GM21515 (cell line): ENCODE results near the gene ACTG2.

Experiments
- ATAC-seq: cut with Tn5 transposase; IDR thresholded peaks from one replicate; pipeline ENCODE4 v1.9.1; 2021; ENCODE audit not compliant: unreplicated experiment

Gene ACTG2

DNA sequence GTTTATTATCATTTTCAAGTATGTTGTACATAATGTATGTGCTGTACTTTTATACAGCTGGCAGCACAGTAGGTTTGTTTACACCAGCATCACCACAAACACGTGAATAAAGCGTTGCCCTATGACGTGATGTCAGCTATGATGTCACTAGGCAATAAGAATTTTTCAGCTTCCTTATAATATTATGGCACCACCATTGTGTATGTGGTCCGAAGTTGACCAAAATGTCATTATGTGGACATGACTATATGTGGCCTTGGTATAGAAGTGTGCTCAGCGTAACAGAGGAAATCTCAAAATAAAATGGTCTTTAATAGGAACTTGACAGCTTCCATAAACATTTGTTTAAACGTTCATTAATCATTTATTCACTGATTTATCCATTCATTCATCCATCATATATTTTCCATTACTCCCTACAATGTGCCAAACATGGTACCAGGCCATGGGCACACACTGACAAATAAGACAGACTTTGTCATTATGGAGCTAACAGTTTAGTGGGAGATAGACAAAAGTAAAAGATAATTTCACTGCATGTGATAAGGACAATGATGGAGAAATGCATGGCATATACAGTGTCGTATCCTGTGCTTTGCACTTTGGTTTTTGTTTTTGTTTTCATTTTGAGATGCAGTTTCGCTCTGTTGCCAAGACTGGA lies 18.9 kb downstream of the ACTG2 start:
- no peak for ATAC-seq

DNA sequence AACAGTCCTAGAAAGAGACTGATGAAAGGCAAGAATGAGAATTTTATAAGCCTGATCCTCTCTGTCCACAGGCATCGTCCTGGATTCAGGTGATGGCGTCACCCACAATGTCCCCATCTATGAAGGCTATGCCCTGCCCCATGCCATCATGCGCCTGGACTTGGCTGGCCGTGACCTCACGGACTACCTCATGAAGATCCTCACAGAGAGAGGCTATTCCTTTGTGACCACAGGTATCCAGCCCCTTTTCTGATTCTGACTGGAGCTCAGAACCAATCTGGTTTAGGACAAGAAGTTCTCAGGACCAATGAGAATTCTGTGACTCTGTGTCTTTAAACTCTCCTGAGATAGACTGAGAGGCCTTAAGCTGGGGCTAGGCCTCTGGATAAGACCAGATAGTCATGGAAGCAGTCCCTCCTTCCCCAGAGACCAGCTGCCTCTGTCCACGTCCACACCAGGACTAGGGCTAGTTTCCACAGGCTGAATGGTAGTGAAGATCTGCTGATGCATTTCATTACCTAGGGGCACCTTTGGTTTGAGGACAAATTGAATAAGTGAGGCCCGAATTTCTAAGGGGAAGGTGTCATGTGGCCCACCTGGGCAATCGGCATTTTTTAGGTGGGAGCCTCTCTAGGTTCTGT lies 20.7 kb downstream of the ACTG2 start:
- no peak for ATAC-seq

DNA sequence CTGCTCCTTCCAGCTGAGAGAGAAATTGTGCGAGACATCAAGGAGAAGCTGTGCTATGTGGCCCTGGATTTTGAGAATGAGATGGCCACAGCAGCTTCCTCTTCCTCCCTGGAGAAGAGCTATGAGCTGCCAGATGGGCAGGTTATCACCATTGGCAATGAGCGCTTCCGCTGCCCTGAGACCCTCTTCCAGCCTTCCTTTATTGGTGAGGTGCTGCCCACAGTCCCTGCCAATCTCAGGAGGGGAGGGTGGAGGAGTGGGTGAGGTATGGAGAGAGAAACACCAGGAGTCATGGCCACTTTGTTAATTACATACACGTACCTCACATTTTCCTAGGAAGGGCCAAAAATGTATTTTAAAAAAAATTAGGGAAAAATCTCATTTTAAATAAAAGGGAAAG lies 21.9 kb downstream of the ACTG2 start:
- ATAC-seq, result no peak

DNA sequence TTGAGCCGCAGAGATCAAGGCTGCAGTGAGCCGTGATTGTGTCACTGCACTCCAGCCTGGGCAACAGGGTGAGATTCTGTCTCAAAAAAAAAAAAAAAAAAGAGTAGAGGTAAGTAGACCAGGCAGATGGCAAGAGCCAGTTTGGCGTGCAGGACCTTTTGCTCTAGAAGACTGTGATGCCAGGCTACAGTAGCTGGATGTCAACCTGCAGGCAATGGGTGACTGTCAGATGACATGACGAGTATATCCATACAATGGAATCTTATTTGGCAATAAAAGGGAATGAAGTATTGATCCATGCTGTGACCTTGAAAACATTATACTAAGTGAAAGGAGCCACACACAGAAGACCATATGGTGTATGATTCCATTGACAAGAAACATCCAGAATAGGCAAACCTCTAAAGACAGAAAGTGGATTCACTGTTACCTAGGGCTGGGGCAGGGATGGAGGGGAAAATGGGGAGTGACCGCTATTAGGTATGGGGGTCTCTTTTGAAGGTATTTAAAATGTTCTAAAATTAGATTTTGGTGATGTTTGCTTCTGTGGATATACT lies 22.7 kb downstream of the ACTG2 start:
- no peak for ATAC-seq

DNA sequence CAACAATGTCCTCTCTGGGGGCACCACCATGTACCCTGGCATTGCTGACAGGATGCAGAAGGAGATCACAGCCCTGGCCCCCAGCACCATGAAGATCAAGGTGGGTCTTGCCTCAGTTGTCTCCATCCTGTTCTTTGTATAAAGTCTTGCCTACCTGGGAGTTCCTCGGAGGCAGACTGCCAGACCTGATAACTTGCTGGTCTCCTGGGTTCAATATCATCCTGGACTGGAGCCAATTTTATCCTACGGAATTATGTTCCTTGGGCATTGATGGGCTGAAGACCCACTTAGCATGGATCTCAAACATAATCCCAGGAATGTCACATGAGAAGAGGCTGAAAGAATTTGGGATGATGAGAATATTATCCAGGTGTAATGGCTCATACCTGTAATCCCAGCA lies 23.9 kb downstream of the ACTG2 start:
- ATAC-seq, result no peak

DNA sequence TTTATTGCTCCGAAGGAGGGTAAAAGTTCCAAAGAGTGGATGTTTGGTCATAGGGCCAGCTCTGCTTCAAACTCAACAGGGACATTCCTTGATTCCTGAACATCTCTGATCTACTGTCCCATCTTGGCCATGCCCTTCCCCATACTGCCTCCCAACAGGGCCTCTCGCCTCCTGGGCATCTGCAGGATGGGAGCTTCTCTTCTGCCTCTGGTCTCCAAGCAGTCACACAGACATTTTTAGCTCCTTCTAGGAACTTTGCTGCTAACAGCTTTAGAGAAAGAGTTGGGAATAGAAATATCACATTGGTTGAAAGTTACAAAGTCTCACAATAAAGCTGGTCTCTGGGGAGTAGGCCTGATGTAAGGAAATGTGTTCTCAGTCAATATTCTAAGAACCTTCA lies 24.5 kb downstream of the ACTG2 start:
- ATAC-seq, result no peak

DNA sequence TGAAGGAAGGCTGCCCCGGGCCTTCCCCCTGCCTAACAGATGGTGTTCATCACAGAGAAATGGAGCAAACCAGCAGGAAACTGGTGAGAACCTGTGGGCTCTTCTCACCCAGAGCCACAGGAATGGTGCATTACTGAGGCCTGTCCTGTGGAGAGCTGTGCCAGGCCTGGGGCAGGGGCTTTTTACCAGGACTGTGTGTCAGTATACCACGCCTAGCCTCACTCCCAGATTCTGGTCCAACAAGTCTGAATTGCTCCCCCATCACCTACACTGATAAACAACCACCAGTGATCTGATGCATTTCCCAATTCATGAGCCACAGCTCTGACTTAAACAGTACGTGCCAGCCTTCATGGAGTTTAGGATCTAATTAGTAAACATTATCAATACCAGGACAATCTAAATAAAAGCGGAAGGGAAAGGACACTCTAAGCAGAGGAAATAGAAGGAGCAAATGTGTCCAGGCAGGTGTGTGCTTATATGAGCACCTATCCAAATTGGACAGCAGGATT lies 24.9 kb downstream of the ACTG2 start:
- ATAC-seq, result no peak

DNA sequence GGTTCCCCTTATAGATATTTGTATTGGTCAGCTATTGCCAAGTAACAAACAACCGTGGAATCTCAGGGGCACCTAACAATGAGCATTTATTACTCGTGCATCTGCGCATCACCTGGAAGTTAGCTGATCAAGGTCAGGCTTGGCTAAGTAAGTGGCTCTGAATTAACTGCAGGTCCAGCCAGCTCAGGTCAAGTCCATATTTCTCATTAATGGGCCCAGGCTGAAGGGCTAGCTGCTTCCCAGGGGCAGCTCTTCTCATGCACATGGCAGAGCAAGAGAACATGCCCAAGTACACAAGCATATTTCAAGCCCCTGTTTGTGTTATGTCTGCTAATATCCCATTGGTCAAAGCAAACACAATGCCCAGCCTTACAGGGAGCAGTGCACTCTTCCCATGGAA lies 26.0 kb downstream of the ACTG2 start:
- ATAC-seq, result no peak

DNA sequence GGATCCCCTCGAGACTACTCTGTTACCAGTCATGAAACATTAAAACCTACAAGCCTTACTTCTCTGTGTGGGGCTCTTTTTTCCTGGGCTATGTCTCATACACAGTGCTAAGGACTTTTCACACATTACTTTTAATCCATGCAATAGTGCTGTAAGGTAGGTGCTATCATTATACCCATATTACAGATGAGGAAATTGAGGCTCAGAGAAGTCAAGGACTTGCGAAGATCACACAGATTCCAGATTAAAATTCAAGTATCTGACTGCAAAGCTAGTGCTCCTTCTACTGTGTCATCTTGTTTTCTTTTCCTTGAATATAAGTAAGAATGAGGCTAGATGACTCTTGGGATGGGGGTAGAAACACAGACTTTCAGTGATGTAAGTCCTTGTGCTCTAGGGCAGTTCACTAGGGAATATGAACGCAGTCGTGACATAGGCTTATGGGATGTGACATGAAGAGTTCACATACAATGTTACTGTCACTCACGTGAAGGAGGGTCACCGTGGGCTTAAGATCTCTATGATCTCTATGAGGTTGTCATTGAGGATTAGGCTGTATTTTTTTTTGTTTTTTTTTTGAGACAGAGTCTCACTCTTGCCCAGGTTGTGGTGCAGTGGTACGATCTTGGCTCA lies 26.9 kb downstream of the ACTG2 start:
- no peak for ATAC-seq

DNA sequence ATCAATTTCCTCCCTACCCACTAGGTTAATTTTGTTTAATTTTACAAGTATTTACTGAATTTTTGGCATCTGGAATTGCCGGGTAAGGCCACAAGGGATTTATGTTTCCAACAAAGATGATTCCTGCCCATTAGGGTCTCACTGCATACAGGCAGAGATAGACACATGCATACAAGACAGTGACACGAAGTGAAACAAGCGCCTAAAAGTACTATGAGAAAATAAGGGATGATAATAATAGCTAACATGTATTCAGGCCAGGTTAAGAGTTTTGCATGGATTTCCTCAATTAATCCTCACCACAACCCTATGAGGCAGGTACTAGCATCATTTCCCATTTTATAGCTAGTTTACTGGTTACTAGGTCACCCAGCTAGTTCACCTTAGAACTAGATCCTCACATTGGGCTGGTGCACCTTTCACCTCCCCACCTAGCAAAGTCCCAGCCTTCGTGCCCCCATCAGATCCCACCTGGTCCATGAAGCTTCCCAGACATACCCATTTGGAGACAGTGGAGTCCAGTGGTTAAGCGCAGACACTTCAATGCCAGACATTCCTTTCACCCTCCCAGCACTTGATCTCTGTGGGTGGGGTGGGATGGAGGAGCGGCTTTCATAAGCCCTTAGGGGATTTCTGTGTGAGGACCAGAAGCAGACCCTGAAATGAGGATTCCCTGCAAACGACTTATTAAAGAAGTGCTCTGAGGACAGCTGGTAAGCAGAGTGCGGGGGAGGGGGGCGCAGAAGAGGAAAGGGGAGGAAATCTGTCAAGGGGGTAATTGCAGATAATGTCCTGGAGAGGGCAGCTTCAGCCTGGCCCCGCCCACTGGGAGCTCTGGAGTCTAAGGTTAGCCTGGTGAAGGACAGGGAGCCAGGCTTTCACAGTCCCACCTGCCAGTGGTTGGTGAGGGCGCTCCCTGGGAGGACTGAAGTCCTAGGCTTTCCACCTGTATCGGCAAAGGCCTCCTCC lies 28.1 kb downstream of the ACTG2 start:
- ATAC-seq, result no peak

DNA sequence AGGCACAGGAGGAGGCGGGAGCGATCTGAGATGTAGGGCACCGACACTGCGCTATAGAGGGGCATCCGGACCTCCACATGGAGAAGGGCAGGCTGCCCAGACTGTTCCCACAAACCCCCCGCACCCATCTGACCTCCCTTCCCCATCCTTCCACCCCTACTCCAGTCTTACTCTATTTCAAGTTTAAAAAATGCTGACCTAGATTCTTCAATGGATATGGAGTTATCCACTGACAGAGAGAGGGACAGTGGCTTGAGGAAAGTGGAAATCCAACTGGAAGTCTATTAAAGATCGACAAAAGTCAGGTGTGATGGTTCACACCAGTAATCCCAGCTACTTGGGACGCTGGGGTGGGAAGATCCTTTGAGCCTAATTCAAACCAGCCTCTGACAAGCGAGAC lies 28.8 kb downstream of the ACTG2 start:
- ATAC-seq, result no peak

DNA sequence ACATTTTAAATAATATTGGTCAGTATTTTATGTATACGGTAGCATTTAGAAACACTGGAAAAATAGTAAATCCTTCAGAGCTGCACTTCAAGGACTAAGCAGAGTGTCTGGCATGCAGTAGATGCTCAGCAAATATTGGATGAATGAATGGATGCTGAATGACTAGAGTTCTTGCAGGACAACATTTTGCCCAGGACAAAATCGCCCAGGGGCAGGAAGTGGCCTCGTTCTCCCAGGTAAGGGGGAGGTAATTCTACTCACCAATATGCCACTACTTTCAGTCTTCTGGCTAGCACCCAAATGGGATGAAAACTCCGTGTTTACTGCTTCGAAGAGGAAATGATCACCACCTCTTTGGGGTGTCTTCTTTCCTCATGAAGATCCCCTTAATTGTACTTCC lies 29.9 kb downstream of the ACTG2 start:
- ATAC-seq, result no peak

DNA sequence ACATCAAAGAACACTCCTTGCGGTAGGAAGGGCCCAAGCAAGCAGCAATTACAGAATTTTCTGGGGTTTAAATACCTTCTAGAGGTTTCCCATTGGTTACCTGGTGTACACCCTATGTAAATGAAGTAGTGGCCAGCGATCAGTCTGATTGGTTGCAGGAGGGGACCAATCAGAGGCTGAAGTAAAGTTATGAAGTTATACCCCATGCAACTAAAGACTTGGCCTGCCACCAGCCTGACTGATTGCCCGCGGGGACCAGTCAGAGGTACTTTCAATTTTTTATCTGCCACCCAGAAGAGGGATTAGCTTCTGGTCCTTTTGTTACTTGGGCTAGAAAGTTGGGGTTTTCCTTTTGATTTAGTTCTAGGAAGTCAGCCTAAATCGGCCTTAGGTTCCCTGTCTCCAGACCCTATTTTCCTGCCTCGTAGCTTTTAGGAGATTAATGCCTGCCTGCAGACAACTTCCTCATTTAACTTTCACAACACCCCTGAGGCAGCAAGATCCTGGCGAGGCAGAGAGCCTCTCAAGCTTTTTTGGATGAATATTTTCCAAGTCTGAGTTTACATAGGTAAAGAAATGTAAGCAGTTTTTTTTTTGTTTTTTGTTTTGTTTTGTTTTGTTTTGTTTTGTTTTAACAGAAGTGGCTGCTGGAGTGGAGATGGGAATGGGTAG lies 32.4 kb downstream of the ACTG2 start:
- no peak for ATAC-seq

DNA sequence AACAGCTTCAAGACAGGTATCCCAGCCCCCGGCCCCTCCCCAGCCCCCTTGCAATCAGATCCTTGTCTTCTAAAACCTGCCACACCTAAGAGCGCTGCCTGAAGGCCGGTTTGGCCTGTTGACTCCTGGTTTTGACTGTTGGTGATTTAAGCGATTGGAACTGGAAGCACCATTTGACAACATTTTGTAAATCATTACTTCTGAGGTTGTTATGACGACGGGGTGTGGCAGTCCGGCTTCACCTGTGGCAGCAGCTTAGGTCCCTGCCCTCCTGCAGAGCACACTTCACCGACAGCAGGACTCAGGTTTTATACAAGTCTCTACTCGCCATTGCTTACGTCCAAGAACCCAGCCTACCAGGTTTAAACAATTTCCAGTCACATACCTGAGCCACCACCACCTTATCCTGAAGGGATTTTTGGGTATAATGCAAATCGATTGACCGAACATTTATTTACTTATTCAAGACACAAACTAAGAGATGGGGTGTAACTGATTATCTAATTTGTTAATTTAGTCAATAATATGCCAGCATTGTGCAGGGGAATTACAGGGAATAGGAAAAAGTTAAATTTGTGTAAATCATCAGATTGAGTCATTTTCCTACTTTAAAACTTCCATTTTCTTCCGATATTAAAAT lies 33.2 kb downstream of the ACTG2 start:
- no peak for ATAC-seq

DNA sequence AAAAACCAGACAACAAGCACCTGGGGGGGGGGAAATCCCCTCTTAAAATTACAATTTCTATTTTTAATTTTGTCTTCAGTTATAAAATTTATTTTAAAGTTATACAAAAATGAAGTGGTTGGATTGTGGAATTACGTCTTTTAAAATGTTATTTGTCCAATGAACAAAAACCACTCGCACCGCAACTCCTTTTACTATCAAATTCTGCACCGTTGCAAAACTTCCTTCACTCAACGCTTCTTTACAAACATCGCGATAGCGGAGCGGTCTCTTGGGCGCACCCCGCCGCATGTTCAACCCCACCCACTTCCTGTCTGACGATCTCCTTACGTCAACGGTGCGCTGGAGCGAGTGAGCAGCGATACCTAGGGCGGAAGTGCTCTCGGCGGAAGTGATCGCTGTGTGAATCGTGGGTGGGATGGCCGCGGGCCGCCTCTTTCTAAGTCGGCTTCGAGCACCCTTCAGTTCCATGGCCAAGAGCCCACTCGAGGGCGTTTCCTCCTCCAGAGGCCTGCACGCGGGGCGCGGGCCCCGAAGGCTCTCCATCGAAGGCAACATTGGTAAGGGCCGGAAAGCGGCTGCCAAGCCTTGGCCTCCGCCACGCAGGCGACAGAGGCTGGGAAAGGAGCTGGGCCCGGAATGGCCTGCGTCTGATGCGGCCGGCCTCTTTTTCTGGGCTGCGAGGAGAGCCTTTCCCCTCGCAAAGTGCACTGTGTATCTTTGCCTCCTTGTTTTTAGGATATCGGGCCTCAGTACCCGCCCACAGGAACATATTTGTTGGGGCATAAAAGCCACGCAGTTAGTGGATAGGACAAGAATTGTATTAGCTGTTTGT lies 33.9 kb downstream of the ACTG2 start, which contains the start of gene DGUOK:
Gene DGUOK, plus strand, starts transcription at position 388 of the 835 bp plus-strand sequence. Its CDS starts 31 bp downstream, at position 419.
- peak; percentile 97 for ATAC-seq

DNA sequence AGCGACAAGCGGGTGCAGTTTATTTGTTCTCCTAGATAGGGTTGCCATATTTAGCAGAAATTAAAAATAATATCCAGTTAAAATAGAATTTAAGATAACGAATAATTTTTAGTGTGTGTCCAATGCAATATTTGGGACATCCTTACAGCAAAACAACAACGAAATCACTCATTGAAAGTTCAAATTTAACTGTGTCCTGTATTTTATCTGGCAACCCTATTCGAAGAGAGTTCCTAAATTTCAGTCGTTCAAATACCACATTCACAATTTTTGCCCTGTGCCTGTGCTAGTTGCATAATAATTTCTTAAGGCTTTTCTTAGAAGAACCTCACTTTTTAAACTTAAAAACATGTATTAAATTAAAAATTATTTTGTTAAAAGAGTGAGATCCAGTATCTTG lies 34.5 kb downstream of the ACTG2 start:
- no peak for ATAC-seq

DNA sequence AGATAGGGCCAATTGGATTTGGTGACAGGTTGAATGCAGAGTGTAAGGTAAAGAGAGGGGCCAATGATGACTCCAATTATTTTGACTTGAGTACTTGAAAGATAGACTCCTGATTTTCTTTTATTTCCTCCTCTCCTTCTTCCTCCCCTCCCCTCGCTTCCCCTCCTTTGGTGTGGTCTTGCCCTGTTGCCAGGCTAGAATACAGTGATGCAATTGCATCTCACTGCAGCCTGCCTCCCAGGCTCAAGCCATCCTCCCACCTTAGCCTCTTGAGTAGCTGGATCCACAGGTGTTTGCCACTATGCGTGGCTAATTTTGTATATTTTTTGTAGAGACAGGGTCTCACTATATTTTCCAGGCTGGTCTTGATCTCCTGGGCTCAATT lies 36.1 kb downstream of the ACTG2 start:
- ATAC-seq, result no peak

DNA sequence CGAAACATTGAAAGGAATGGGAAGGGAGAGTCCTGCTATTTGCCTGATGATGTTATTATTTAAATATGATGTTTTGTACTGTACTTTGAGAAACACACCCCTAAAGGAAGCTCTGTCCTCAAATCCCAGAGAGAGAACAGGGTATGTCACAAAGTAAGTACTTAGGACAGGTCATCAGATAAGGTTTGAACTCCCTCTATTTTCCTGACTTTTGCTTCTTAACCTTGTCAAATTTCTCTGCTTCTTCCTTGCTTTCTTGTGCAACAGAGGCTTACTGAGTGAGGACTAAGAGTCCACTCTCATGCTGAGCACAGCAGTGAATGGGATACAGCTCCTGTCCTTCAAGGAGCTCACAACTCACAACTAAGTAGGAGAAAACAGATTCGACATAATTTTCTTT lies 37.6 kb downstream of the ACTG2 start:
- ATAC-seq, result no peak
